ENCODE data around the gene OSGIN1.

The OSGIN1 gene

GRCh38 chr16:83958846-83959565 is 6.0 kb downstream of the OSGIN1 start:
- H3K9me3 ChIP-seq (ENCODE audit: control insufficient read depth in 2 of 2, low read length in 2 of 2): no peaks in the 10 kb centered on the region

GRCh38 chr16:83959656-83960434 is 6.8 kb downstream of the OSGIN1 start:
- Histone ChIP-seq H3K36me3 (ENCODE audit: control insufficient read depth in 2 of 2, insufficient read depth in 2 of 2, low read length in 2 of 2) (peaks cover 11 to 18% of the 10 kb centered on the region in 2 donors), H3K27ac (ENCODE audit: low read depth in 2 of 2, low read length in 2 of 2) (no peak overlapping the region), H3K9me3 (ENCODE audit: control insufficient read depth in 2 of 2, low read length in 2 of 2) (no peaks in the 10 kb centered on the region), H3K9ac (ENCODE audit: low read depth in 1 of 2, low read length in 2 of 2) (no peak overlapping the region), H3K27me3 (ENCODE audit: control insufficient read depth in 2 of 2, insufficient read depth in 2 of 2, low read length in 2 of 2) (no peaks in the 10 kb centered on the region), H3K4me3 (ENCODE audit: low read length in 2 of 2) (no peak overlapping the region), H3K4me1 (ENCODE audit: control insufficient read depth in 2 of 2, insufficient read depth in 2 of 2, low read length in 2 of 2) (peaks cover 1 to 4% of the 10 kb centered on the region in 2 donors)

More at GRCh38 chr16:83958846-83959565, 6.0 kb downstream of the OSGIN1 start:
- Histone ChIP-seq H3K36me3 (ENCODE audit: control insufficient read depth in 2 of 2, insufficient read depth in 2 of 2, low read length in 2 of 2) (peaks cover 11 to 18% of the 10 kb centered on the region in 2 donors), H3K27me3 (ENCODE audit: control insufficient read depth in 2 of 2, insufficient read depth in 2 of 2, low read length in 2 of 2) (no peaks in the 10 kb centered on the region), H3K4me3 (ENCODE audit: low read length in 2 of 2) (no peak overlapping the region), H3K27ac (ENCODE audit: low read depth in 2 of 2, low read length in 2 of 2) (no peak overlapping the region), H3K9ac (ENCODE audit: low read depth in 1 of 2, low read length in 2 of 2) (no peak overlapping the region), H3K4me1 (ENCODE audit: control insufficient read depth in 2 of 2, insufficient read depth in 2 of 2, low read length in 2 of 2) (peaks cover 8 to 12% of the 10 kb centered on the region in 2 donors)

GRCh38 chr16:83960521-83961249 is 7.6 kb downstream of the OSGIN1 start:
- Histone ChIP-seq H3K4me1 (ENCODE audit: control insufficient read depth in 2 of 2, insufficient read depth in 2 of 2, low read length in 2 of 2) (peaks cover 0 to 2% of the 10 kb centered on the region in 2 donors), H3K27ac (ENCODE audit: low read depth in 2 of 2, low read length in 2 of 2) (no peak overlapping the region), H3K9ac (ENCODE audit: low read depth in 1 of 2, low read length in 2 of 2) (no peak overlapping the region), H3K36me3 (ENCODE audit: control insufficient read depth in 2 of 2, insufficient read depth in 2 of 2, low read length in 2 of 2) (peaks cover 14 to 18% of the 10 kb centered on the region in 2 donors), H3K27me3 (ENCODE audit: control insufficient read depth in 2 of 2, insufficient read depth in 2 of 2, low read length in 2 of 2) (no peaks in the 10 kb centered on the region), H3K4me3 (ENCODE audit: low read length in 2 of 2) (no peak overlapping the region), H3K9me3 (ENCODE audit: control insufficient read depth in 2 of 2, low read length in 2 of 2) (no peaks in the 10 kb centered on the region)

- Histone ChIP-seq H3K4me3 (ENCODE audit: low read length in 2 of 2) (no peak overlapping the region), H3K27me3 (ENCODE audit: control insufficient read depth in 2 of 2, insufficient read depth in 2 of 2, low read length in 2 of 2) (no peaks in the 10 kb centered on the region), H3K9ac (ENCODE audit: low read depth in 1 of 2, low read length in 2 of 2) (no peak overlapping the region), H3K36me3 (ENCODE audit: control insufficient read depth in 2 of 2, insufficient read depth in 2 of 2, low read length in 2 of 2) (peaks cover 14 to 18% of the 10 kb centered on the region in 2 donors), H3K27ac (ENCODE audit: low read depth in 2 of 2, low read length in 2 of 2) (no peak overlapping the region), H3K9me3 (ENCODE audit: control insufficient read depth in 2 of 2, low read length in 2 of 2) (no peaks in the 10 kb centered on the region), H3K4me1 (ENCODE audit: control insufficient read depth in 2 of 2, insufficient read depth in 2 of 2, low read length in 2 of 2) (peaks cover 0 to under 1% of the 10 kb centered on the region in 2 donors)
Observed at GRCh38 chr16:83961591-83961990, 8.6 kb downstream of the OSGIN1 start.

DNA sequence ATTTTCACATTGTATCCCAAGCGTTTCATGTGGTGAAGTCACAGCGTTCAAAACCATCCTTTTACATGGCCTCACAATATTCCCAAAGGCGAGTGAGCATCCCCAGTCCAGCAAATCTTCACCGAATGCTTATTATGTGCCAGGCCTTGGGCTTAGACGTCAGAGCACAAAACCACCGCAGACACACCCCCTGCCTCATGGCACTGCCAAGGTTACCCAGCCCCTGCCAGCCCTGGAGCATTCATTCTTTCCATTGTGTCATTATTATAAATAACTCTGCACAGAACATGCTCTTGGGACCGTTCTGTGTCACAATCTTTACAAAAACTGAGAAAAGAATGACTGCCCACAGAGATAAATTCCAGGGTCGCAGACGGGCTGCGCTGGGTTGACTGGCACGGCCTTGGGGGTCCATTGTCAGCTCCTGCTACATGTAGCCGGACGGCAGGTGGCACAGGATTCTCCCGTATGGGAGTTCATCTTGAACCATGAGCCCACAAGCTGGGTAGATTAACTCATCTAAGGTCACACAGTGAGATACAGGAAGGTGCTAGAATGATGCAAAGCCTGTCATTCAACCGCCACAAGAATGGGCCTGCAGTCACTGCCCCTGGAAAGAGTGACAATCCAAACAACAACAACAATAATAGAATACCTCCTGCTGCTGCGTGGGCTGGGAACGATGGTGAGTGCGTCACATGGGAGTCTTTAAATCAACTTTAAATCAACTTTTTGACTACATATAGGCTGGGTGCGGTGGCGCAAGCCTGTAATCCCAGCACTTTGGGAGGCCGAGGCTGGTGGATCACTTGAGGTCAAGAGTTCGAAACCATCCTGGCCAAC is 10.5 kb downstream of the OSGIN1 start:
- no peak overlapping the region for H3K9ac ChIP-seq (ENCODE audit: low read depth in 1 of 2, low read length in 2 of 2)

DNA sequence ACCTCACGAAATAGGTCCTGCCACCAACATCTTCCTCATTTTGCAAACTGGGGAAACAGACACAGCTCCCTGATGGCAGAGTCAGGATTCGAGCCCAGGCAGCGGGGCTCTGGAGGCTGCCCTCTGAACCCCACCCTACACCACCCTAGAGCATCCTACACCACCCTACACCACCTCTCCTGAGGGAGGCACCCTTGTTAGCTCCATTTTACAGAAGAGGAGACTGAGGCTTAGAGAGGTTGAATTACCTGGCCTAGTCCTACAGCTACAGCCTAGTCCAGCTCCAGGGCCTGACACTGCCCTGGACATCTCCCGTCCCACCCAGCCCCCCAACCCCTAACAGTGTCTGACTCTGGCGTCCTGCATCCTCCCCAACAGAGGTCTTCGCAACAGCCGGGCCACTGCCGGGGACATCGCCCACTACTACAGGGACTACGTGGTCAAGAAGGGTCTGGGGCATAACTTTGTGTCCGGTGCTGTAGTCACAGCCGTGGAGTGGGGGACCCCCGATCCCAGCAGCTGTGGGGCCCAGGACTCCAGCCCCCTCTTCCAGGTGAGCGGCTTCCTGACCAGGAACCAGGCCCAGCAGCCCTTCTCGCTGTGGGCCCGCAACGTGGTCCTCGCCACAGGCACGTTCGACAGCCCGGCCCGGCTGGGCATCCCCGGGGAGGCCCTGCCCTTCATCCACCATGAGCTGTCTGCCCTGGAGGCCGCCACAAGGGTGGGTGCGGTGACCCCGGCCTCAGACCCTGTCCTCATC is 11.8 kb downstream of the OSGIN1 start:
- H3K9me3 ChIP-seq (ENCODE audit: control insufficient read depth in 2 of 2, low read length in 2 of 2): no peaks in the 10 kb centered on the region
- no peak overlapping the region for H3K27ac ChIP-seq (ENCODE audit: low read depth in 2 of 2, low read length in 2 of 2)
- no peak overlapping the region for H3K9ac ChIP-seq (ENCODE audit: low read depth in 1 of 2, low read length in 2 of 2)
- H3K27me3 ChIP-seq (ENCODE audit: control insufficient read depth in 2 of 2, insufficient read depth in 2 of 2, low read length in 2 of 2): no peaks in the 10 kb centered on the region
- no peak overlapping the region for H3K4me3 ChIP-seq (ENCODE audit: low read length in 2 of 2)
- H3K36me3 ChIP-seq (ENCODE audit: control insufficient read depth in 2 of 2, insufficient read depth in 2 of 2, low read length in 2 of 2): peaks cover 6 to 7% of the 10 kb centered on the region in 2 donors
- no peaks in the 10 kb centered on the region for H3K4me1 ChIP-seq (ENCODE audit: control insufficient read depth in 2 of 2, insufficient read depth in 2 of 2, low read length in 2 of 2)

More for the DNA sequence above, 10.5 kb downstream of the OSGIN1 start:
- no peak overlapping the region for H3K4me3 ChIP-seq (ENCODE audit: low read length in 2 of 2)
- peaks cover 11 to 14% of the 10 kb centered on the region in 2 donors for H3K36me3 ChIP-seq (ENCODE audit: control insufficient read depth in 2 of 2, insufficient read depth in 2 of 2, low read length in 2 of 2)
- no peak overlapping the region for H3K27ac ChIP-seq (ENCODE audit: low read depth in 2 of 2, low read length in 2 of 2)
- H3K9me3 ChIP-seq (ENCODE audit: control insufficient read depth in 2 of 2, low read length in 2 of 2): no peaks in the 10 kb centered on the region
- H3K27me3 ChIP-seq (ENCODE audit: control insufficient read depth in 2 of 2, insufficient read depth in 2 of 2, low read length in 2 of 2): no peaks in the 10 kb centered on the region
- no peaks in the 10 kb centered on the region for H3K4me1 ChIP-seq (ENCODE audit: control insufficient read depth in 2 of 2, insufficient read depth in 2 of 2, low read length in 2 of 2)

- Histone ChIP-seq H3K36me3 (ENCODE audit: control insufficient read depth in 2 of 2, insufficient read depth in 2 of 2, low read length in 2 of 2) (peaks cover 3 to 6% of the 10 kb centered on the region in 2 donors), H3K27me3 (ENCODE audit: control insufficient read depth in 2 of 2, insufficient read depth in 2 of 2, low read length in 2 of 2) (no peaks in the 10 kb centered on the region), H3K9ac (ENCODE audit: low read depth in 1 of 2, low read length in 2 of 2) (no peak overlapping the region), H3K4me1 (ENCODE audit: control insufficient read depth in 2 of 2, insufficient read depth in 2 of 2, low read length in 2 of 2) (no peaks in the 10 kb centered on the region), H3K27ac (ENCODE audit: low read depth in 2 of 2, low read length in 2 of 2) (no peak overlapping the region), H3K4me3 (ENCODE audit: low read length in 2 of 2) (no peak overlapping the region), H3K9me3 (ENCODE audit: control insufficient read depth in 2 of 2, low read length in 2 of 2) (no peaks in the 10 kb centered on the region)
Observed at GRCh38 chr16:83965444-83966152, 12.6 kb downstream of the OSGIN1 start.

DNA sequence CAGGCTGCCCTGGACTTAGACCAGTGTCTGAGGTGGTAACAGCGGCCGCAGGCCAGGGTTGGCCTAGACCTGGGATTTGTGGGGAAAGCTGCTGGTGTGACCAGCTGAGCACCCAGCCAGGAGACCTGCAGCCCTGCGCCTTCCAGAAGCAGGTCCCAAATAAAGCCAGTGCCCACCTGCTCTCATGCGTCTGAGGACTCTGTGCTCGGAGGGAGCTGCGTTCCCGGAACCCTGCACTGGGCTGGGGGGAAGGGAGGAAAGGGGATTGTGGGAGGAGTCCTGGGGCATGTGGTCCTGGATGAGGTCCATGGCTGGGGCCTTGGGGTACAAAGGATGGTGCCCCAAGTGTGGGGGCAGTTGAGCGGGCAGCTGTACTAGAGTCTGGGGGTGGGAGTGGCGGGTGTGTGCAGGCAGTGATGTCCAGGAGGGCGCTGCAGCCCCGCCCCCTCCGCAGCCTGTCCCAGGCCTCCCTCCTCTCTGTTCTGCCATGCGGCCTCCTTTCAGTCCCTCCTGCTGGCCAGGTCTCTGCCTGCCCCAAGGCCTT is 13.2 kb downstream of the OSGIN1 start:
- Histone ChIP-seq H3K9ac (ENCODE audit: low read depth in 1 of 2, low read length in 2 of 2) (no peak overlapping the region), H3K9me3 (ENCODE audit: control insufficient read depth in 2 of 2, low read length in 2 of 2) (no peaks in the 10 kb centered on the region), H3K36me3 (ENCODE audit: control insufficient read depth in 2 of 2, insufficient read depth in 2 of 2, low read length in 2 of 2) (peaks cover 3% of the 10 kb centered on the region in 2 donors), H3K4me1 (ENCODE audit: control insufficient read depth in 2 of 2, insufficient read depth in 2 of 2, low read length in 2 of 2) (no peaks in the 10 kb centered on the region), H3K4me3 (ENCODE audit: low read length in 2 of 2) (no peak overlapping the region), H3K27me3 (ENCODE audit: control insufficient read depth in 2 of 2, insufficient read depth in 2 of 2, low read length in 2 of 2) (no peaks in the 10 kb centered on the region), H3K27ac (ENCODE audit: low read depth in 2 of 2, low read length in 2 of 2) (no peak overlapping the region)
